Measurements from ENCODE around the gene DPEP2NB.
"Not testable (repeated sequence)": the region's sequence is repeated elsewhere in the genome, so short reads cannot be mapped to it uniquely, and the experiment has no call there.

Gene DPEP2NB

GRCh38 chr16:67987460-67988160, 28.1 kb downstream of the DPEP2NB start:
- in situ Hi-C loops (cut with HindIII; ENCODE audit: low sequenced_read_pairs) = no loop called here

DNA sequence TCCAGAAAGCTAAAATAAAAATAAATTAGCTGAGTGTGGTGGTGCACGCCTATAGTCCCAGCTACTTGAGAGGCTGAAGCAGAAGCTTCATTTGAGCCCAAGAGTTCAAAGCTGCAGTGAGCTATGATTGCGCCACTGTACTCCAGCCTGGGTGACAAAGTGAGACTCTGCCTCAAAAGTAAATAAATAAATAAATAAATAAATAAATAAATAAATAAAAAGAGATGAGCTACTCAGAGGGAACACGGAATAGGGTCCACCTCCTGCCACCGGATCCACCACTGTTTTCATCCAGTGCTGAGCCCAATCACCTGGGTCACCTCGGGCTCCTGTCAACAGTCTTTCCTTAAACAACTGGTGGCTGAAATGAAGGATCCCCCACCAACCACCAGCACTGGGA, 28.8 kb downstream of the DPEP2NB start:
- in situ Hi-C loops (cut with HindIII; ENCODE audit: low sequenced_read_pairs) = no loop called here

- in situ Hi-C loops (cut with HindIII; ENCODE audit: low sequenced_read_pairs) = no loop called here
Measured at GRCh38 chr16:67982011-67982696, 33.6 kb downstream of the DPEP2NB start.

DNA sequence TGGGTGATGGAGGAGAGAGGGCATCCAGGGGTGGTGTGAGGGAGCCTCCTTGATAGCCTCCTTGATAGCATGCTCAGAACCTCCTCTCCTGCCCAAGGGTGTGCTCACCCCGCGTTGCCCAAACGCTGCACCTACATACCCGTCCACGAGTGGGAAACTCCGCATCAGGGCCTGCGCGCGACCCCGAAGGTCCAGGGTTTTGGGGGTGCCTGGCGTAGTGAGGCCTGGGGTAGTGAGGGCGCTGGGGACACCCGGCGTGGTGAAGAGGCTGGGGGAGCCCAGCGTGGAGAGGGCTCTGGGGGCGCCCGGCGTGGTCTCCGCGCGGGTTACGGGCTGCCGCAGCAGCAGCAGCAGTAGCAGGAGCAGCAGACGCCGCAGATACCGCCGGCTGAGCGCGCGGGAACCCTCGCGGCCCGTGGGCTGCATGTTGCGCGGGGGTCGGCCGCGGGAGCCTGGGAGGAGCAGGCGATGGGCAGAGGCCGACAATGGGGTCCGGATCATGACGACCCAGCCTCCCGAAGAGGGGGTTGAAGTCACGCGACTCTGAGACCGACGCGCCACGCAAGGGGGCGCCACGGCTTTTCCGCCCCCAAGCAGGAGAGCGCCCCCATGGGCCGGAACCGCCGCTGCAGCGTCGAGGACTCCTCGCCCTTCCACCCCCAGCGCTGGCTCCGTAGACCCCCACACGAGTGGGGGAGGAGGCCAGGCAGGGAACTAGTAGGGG, 35.6 kb downstream of the DPEP2NB start, which contains the start of gene DPEP3:
Gene DPEP3 (minus strand): TSS at position 545 of the 724 bp plus-strand sequence. CDS start 119 bp downstream, at position 426.
- in situ Hi-C loops (cut with HindIII; ENCODE audit: low sequenced_read_pairs) = loop anchor here (5.0 kb wide), 1 partner anchor 92 kb away; no protein-coding TSS in a partner anchor

DNA sequence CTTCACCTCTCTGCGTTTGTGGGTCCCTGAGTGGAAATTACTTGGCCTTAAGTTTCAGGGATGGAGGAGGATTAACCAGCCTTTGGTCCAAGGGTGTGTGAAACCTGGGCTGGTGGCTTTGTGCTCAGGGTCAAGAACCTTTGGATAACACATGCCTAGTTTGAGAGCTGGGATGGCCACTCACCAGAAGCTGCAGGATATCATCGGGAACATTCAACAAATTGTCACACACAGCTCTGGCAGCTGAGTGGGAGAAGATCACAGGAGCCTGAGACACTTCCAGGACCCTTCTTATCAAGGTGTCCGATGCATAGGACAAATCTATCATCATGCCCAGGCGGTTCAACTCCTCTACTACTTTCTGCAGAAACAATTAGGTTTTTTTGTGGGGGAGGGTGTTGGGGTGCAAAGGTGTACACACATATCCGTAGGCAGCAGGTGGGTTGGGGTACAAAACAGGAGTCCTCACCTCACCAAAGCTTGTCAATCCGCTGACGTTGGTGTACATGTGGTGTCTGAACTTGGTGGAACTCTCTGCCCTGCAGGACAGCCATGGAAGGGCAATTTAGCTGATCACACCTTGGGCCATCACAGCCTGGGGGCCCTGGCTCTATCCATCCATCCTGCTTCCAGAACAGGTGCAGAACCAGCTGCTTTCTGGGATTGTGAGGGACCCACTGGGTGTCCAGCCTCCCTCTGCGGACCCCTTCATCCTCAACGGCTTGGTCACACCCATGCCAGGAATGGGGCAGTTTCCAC, 38.1 kb downstream of the DPEP2NB start:
- in situ Hi-C loops (cut with HindIII; ENCODE audit: low sequenced_read_pairs) = loop anchor here (5.0 kb wide), 1 partner anchor 95 kb away; no protein-coding TSS in a partner anchor

- in situ Hi-C loops (cut with HindIII; ENCODE audit: low sequenced_read_pairs) = loop anchor here (5.0 kb wide), 1 partner anchor 95 kb away; no protein-coding TSS in a partner anchor
Measured at GRCh38 chr16:67977005-67977404, 38.7 kb downstream of the DPEP2NB start.

DNA sequence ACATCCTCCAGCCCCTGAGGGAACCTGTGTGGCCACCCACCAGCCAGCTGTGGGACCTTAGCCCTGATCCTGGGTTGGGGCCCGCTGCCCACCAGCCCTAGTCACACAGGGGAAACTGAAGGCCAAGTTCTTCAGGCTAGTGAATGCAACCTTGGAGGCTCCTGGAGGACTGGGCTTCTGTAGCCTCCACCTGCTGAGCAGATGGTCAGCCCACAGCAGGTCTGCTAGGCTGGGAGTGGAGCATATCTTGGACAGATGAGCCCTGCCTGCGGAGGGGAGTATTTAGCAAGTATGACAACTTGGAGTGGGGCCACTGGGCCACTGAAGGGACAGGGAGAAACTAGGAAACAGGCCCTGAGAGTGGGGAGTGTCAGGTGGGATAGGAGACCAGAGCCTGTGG, 39.5 kb downstream of the DPEP2NB start:
- in situ Hi-C loops (cut with HindIII; ENCODE audit: low sequenced_read_pairs) = loop anchor here (5.0 kb wide), 1 partner anchor 96 kb away; no protein-coding TSS in a partner anchor

DNA sequence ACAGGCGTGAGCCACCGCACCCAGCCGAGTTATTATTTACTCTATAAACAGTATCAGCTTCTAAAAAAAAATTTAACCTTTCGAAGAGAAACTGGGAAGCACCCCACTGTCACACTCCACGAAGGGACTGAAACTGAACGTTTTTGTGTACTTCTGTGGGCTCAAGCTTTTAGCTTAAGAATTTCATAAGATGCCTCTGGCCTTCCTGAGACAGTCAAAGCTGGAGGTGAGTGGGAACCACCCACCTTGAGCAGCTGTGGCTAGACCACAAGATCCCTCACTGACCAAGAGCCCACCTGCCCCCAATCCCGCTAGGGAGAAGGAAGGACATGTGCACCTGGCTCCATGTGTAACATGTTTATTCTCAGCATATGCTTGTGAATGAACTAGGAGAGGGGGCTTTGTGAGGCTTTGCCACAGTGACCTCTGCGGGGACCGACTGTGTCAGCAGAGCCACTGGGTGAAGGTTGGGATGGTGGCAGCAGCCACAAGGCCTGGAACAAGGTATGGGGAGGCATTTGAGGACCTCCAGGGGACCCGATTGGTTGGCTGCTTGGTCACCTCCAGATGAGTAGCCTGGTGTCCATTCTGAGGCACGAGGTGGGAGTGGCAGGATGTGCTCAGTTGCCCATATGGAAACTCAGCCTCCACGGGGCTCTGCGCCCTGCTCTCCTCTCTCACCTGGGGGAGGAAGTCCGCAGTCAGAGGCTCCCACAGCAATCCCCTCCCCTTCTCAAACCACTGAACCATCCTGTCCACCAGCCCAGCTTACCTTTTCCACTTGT, 40.2 kb downstream of the DPEP2NB start:
- in situ Hi-C loops (cut with HindIII; ENCODE audit: low sequenced_read_pairs) = loop anchor here (5.0 kb wide), 1 partner anchor 97 kb away; no protein-coding TSS in a partner anchor

DNA sequence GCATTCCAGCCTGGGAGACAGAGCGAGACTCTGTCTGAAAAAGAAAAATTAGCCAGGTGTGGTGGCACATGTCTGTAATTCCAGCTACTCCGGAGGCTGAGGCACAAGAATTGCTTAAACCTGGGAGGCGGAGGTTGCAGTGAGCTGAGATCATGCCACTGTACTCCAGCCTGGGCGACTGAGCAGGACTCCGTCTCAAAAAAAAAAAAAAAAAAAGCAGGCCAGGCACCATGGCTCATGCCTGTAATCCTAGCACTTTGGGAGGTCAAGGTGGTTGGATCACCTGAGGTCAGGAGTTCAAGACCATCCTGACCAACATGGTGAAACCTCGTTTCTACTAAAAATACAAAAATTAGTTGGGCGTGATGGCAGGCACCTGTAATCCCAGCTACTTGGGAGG, 43.4 kb downstream of the DPEP2NB start:
- in situ Hi-C loops (cut with HindIII; ENCODE audit: low sequenced_read_pairs) = not testable (repeated sequence)

GRCh38 chr16:67971111-67971510, 44.6 kb downstream of the DPEP2NB start:
- in situ Hi-C loops (cut with HindIII; ENCODE audit: low sequenced_read_pairs) = no loop called here

DNA sequence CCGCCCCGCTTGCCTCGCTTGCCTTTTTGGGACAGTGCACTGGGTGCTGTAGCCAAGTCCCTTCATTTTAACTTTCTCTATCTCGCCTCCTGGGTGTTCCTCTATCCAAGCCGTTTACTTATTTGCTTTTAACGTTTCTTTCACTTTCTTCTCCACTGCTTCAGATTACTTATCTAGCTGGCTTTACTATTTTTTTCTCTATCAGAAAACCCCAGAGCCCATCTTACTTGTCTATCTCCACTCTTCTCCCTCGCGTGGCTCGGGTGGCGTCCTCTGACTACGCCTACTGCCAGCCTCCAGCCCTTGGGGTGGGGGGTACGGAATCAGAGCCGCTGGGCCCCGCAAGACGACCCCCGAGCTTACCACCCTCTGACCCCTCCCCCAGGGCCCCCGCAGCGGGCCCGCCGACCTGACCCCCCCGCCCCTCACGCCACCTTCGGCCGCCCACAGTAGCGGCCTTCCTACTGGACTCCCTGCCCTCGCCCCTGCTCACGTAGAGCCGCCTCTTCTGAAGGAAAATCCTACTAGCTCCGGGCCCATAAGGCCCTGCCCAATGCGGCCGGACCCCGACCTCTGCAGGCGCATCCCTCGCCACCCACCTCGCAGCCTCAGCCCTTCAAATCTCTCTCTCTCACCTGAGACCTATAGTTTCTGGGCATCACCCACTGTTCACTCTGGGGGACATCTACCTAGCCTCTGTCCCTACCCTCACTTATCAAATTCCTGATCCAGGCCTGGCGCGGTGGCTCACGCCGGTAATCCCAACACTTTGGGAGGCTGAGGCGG, 46.3 kb downstream of the DPEP2NB start:
- in situ Hi-C loops (cut with HindIII; ENCODE audit: low sequenced_read_pairs) = no loop called here

DNA sequence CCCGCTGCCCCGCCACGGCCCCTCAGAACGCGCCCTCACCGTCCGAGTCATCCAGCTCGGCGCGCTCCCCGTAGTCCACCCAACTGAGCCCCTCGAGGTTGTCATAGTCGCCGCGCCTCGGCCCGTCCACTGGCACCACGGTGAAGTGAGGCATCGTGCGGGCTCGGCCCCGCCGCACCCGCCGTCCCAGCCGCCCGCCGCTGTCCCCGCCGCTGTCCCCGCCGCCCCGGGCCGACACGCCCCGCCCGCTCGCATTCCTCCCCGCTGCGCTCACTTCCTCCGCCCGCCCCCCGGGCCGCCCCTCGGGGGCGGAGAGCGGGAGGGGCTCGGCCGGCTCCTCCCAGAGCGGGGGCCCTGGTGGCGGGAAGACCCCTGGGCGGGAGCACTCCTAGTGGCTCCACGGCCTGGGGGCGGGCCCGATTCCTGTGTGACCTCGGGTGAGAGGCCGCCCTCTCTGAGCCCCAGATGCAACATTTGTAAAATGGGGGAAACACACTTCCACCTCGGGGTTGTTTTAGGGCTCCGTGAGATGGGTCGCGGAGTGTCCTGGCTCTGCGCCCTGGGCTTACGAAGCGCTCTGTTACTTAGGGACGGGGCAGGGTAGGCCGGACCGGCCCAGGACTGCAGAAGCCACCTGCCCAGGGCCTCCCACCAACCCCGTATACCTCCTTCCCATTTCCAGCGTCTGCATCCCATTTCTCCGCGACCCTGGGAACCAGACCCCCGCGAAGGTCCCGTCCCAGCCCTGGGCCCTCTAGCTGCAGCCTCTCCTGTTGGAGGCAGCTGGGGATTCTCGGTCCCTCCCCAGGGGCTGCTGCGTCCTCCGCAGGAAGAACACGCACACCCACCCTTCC, 47.1 kb downstream of the DPEP2NB start, which contains the start of gene SLC12A4:
Gene SLC12A4 (minus strand): TSS at position 238 of the 854 bp plus-strand sequence. CDS start 84 bp downstream, at position 154.
- in situ Hi-C loops (cut with HindIII; ENCODE audit: low sequenced_read_pairs) = no loop called here

GRCh38 chr16:67967958-67968399, 47.7 kb downstream of the DPEP2NB start:
- in situ Hi-C loops (cut with HindIII; ENCODE audit: low sequenced_read_pairs) = no loop called here

GRCh38 chr16:67967183-67967957, 48.3 kb downstream of the DPEP2NB start:
- in situ Hi-C loops (cut with HindIII; ENCODE audit: low sequenced_read_pairs) = no loop called here

DNA sequence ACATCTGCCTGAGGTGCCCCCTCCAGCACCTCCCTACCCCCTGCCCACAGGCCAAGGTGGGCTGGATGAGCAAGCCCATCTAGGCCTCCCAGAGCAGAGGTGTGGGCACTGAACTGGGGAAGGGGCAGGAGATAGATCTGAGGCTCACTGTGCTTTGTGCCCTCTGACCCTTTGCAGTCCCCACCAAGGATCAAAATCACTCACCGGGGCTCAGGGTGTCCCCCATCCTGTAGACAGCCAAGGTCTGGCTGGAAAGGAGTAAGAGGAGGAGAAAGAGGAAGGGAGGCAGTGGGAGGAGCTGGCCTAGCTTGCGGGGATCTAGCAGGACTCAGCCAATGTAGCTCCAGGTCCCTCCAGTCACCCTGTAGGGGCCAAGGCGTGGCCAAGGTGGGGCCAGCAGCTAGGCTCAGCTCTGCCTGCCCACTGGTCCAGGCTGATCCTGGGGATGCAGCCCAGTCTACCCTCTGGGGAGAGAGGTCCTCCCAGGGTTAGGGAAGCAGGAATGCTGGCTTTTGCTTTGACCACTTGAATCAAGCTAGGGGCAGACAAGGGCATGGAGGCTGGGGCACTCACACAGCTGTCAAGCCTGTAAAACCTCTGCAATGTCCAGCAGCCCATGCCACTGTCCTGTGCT, 49.0 kb downstream of the DPEP2NB start:
- in situ Hi-C loops (cut with HindIII; ENCODE audit: low sequenced_read_pairs) = no loop called here

DNA sequence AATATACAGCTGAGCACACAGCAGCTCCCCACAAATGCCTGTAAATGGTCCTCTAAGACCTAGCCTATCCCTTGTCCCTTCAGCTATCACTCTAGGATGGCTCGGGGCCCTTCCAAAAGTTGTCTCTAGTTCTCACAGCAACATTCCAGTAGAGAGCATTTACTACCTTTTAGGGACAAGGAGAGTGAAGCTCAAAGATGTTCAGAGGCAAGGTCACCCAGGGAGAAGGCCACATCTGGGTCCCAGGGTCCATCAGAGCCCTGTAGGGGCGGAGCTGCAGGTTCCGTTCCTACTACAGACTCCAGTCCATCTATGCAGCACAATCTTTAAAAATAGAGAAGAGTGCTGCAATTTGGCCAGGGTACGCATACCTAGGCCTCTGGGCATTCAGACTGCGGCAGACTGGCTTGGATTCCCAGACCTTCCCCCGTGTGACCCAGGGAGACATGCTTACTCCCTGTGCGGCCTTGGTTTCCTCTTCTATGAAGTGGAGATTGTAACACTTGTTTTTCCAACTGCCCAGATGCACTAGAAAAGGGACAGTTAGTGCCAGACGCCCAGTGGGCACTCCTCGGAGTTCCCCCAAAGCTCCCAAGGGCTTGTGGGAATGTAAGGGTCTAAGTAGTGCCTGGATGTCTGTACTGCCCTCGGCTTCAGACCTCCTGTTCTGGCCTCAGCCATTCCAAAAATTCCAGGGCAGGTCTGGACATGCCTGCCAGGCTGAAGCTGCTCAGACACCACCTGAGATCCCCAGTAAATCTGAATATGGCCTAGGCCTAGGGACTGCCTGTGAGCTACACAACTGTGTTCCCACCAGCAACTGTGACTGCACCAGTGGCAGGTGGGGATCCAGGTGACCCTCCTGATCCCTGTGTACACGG, 49.8 kb downstream of the DPEP2NB start:
- in situ Hi-C loops (cut with HindIII; ENCODE audit: low sequenced_read_pairs) = no loop called here

All from endothelial cell of hepatic sinusoid (primary cell).